SK-N-SH (cell line): Measurements from ENCODE around the gene ADAM30. TPM values are rescaled to one million over a fixed set of nuclear protein-coding genes. Genes with fewer than 3 reads are reported as not detected.

Experiments
- CTCF ChIA-PET: fragments of 300-600, 350-600 bp; formaldehyde crosslinking; extraction: SDS; loops from one replicate; lab custom pipeline; 2021; lab: Yijun Ruan, JAX
- POLR2A ChIA-PET: fragments of 350-600 bp; sonication (Branson Sonifier 250); formaldehyde crosslinking; extraction: SDS; loops from one replicate; lab custom pipeline; 2020; ENCODE audit warnings: antibody characterized with exemption, inconsistent platforms; lab: Yijun Ruan, JAX
- DNase-seq: peaks from one replicate; pipeline ENCODE4 v3.0.0; 2012
- H2AFZ ChIP-seq: fragments of 200-600 bp; sonication (generic); 2 replicates; pipeline ENCODE4 v1.8.1; 2016; ENCODE audit warnings: antibody characterized with exemption, mild to moderate bottlenecking, low read depth
- H3F3A ChIP-seq: fragments of 200-600 bp; sonication (generic); replicated peaks from 2 replicates; pipeline ENCODE3; 2016; ENCODE audit warnings: antibody characterized with exemption, mild to moderate bottlenecking; ENCODE audit not compliant: insufficient read depth
- H3K27ac ChIP-seq, 2 experiments: fragments of 200-500 bp in 1 of 2; fragments of 200-600 bp in 1 of 2; sonication (Bioruptor generic) in 1 of 2; sonication (generic), shearing (Covaris generic) in 1 of 2; 2 replicates each; pipeline versions ENCODE4 v1.5.1 to v1.6.1; 2014 to 2016; ENCODE audit warnings: low read depth in 2 of 2, inconsistent platforms in 1 of 2, low read length in 1 of 2, mild to moderate bottlenecking in 1 of 2, mixed read lengths in 1 of 2
- H3K27me3 ChIP-seq: fragments of 200-600 bp; sonication (generic), shearing (Covaris generic); 2 replicates; pipeline ENCODE4 v1.6.1; 2016; ENCODE audit warnings: mixed run types; ENCODE audit not compliant: insufficient read depth
- H3K36me3 ChIP-seq, 2 experiments: fragments of 200-500 bp in 1 of 2; fragments of 200-600 bp in 1 of 2; sonication (Bioruptor generic) in 1 of 2; sonication (generic) in 1 of 2; replicated peaks in 1 of 2; 2 replicates each; pipeline versions ENCODE3 to v1.5.1; 2014 to 2016; ENCODE audit warnings: low read length in 1 of 2, mild to moderate bottlenecking in 1 of 2; ENCODE audit not compliant: insufficient read depth in 2 of 2, control insufficient read depth in 1 of 2
- H3K4me1 ChIP-seq, 2 experiments: fragments of 200-500 bp in 1 of 2; fragments of 200-600 bp in 1 of 2; sonication (Bioruptor generic) in 1 of 2; sonication (generic), shearing (Covaris generic) in 1 of 2; 2 replicates each; pipeline versions ENCODE4 v1.5.1 to v1.6.1; 2014 to 2016; ENCODE audit warnings: low read depth in 1 of 2, low read length in 1 of 2, mixed run types in 1 of 2; ENCODE audit not compliant: insufficient read depth in 2 of 2, control insufficient read depth in 1 of 2
- H3K4me2 ChIP-seq: fragments of 200-600 bp; sonication (generic), shearing (Covaris generic); 2 replicates; pipeline ENCODE4 v1.6.1; 2017; ENCODE audit warnings: mixed run types
- H3K4me3 ChIP-seq, 2 experiments: fragments of 200-500 bp in 1 of 2; fragments of 200-600 bp in 1 of 2; sonication (Bioruptor generic) in 1 of 2; sonication (generic), shearing (Covaris generic) in 1 of 2; 2 replicates each; pipeline versions ENCODE4 v1.5.1 to v1.8.1; 2014 to 2016; ENCODE audit warnings: low read depth in 2 of 2, inconsistent platforms in 1 of 2, low read length in 1 of 2, mild to moderate bottlenecking in 1 of 2, mixed read lengths in 1 of 2, moderate library complexity in 1 of 2
- H3K79me2 ChIP-seq: fragments of 200-600 bp; sonication (generic); 2 replicates; pipeline ENCODE4 v1.8.1; 2017; ENCODE audit warnings: mild to moderate bottlenecking; ENCODE audit not compliant: insufficient read depth
- H3K9ac ChIP-seq: fragments of 200-600 bp; sonication (generic); 2 replicates; pipeline ENCODE4 v1.6.1; 2017; ENCODE audit warnings: mixed run types
- H3K9me2 ChIP-seq: fragments of 200-600 bp; sonication (generic); 2 replicates; pipeline ENCODE4 v1.6.1; 2017; ENCODE audit warnings: mixed run types
- H3K9me3 ChIP-seq: fragments of 200-600 bp; sonication (generic); 2 replicates; pipeline ENCODE4 v1.6.1; 2017; ENCODE audit warnings: mixed run types, mild to moderate bottlenecking, moderate library complexity
- H4K20me1 ChIP-seq: fragments of 200-600 bp; sonication (generic); 2 replicates; pipeline ENCODE4 v1.6.1; 2017; ENCODE audit warnings: mild to moderate bottlenecking, mixed run types; ENCODE audit not compliant: insufficient read depth
- ELF1 ChIP-seq: IDR thresholded peaks from 2 replicates; pipeline ENCODE4 v1.4.0; 2012
- EP300 ChIP-seq, 2 experiments: IDR thresholded peaks; 2 replicates each; pipeline versions ENCODE4 v1.4.0 to v1.6.1; 2012; ENCODE audit warnings: borderline replicate concordance in 1 of 2, low read depth in 1 of 2, low read length in 1 of 2
- FOXM1 ChIP-seq: IDR thresholded peaks from 2 replicates; pipeline ENCODE4 v1.4.0; 2012; ENCODE audit warnings: low read depth, mild to moderate bottlenecking
- IRF3 ChIP-seq: fragments of 150-350 bp; IDR thresholded peaks from 2 replicates; pipeline ENCODE4 v1.6.1; 2016; ENCODE audit warnings: mild to moderate bottlenecking, low read depth, low read length
- JUND ChIP-seq: IDR thresholded peaks from 2 replicates; pipeline ENCODE4 v1.4.0; 2012
- SIN3A ChIP-seq: IDR thresholded peaks from 2 replicates; pipeline ENCODE4 v1.6.1; 2012; ENCODE audit warnings: low read depth, mild to moderate bottlenecking, low read length, moderate library complexity, borderline replicate concordance
- TAF1 ChIP-seq: IDR thresholded peaks from 2 replicates; pipeline ENCODE4 v1.6.1; 2012; ENCODE audit warnings: low read depth, mild to moderate bottlenecking, low read length, moderate library complexity, borderline replicate concordance
- TEAD4 ChIP-seq: IDR thresholded peaks from 2 replicates; pipeline ENCODE4 v1.4.0; 2012; ENCODE audit warnings: mild to moderate bottlenecking, borderline replicate concordance; ENCODE audit not compliant: insufficient read depth
- WGBS: methylation state at CpG from one replicate; pipeline ENCODE4 v1.1.6; 2017; ENCODE audit warnings: low lambda C conversion rate; 5-methylcytosine and 5-hydroxymethylcytosine counted together
- polyA plus RNA-seq, 3 experiments: library from polyadenylated mRNA; depleted of rRNA; stranded (reverse); fragments of >200 nt; gene quantifications; 2 replicates each; pipeline ENCODE4 v1.2.3, GENCODE V29; 2012
- TF ChIP-seq, protein P1 (sequence below): IDR thresholded peaks from 2 replicates; pipeline ENCODE4; 2012

The ADAM30 gene
- polyA plus RNA-seq, 1 of the 3 experiments (the other 2 are of a cell fraction) = not detected

DNA sequence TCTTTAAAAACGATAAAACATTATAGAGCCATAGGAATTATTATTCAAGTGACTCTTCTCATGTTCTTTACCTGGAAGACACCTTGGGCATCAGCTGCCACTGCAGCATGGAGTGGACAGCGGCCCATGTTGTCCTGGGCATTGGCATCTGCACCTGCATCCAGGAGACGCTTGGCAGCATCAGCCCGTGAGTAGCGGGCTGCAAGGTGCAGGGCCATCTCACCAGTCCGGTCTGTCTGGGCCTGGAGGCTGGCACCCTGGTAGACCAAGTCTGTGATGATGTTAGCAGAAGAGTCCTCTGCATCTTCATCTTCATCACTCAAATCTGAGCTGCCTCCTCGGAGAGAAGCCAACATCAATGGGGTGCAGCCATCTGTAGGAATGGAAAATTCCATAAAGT, 22.9 kb upstream of the ADAM30 start:
- H3K36me3 ChIP-seq = peaks cover 92 to 96% of the 10 kb centered on the region in 2 experiments

DNA sequence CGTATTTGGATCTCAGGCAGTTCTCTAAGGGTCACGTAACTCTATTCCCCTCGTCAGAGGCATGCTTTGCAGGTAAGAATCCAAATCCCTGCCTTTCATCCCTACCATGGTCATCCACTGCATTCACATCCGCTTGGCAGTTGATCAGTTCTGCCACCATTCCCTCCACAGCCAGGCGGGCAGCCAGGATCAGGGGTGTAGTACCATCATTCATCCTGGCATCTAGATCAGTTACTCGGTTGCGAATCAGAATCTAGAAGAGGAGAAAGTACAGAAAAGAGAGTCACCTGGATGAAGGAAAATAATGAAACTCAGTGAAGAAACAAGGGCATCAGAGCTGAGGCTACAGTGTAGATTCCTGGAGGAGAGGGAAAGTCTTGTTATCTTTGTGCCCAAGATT, 22.0 kb upstream of the ADAM30 start:
- no peak overlapping the region for H2AFZ ChIP-seq
- H3K79me2 ChIP-seq = 0 out of 2 replicates have a peak, but pooled peaks cover 3% of the 10 kb centered on the region
- H3K4me1 ChIP-seq = no peaks in the 10 kb centered on the region
- H3K9me3 ChIP-seq = no peaks in the 10 kb centered on the region
- H4K20me1 ChIP-seq = no peaks in the 10 kb centered on the region
- H3F3A ChIP-seq = peaks cover under 1% of the 10 kb centered on the region
- ChIA-PET POLR2A (no interaction called here), CTCF (interaction anchor here (2.1 kb wide), 1 partner anchor 30 kb away, joined by 8 read pairs; no protein-coding TSS in a partner anchor)
- H3K4me2 ChIP-seq = no peak overlapping the region
- H3K9ac ChIP-seq = no peak overlapping the region
- H3K9me2 ChIP-seq = no peaks in the 10 kb centered on the region
- no peaks in the 10 kb centered on the region for H3K27me3 ChIP-seq
- TF ChIP-seq FOXM1 (no peak), TEAD4 (no peak), JUND (no peak), ELF1 (no peak), IRF3 (no peak), TAF1 (no peak), SIN3A (no peak)
- H3K27ac ChIP-seq = no peak overlapping the region
- WGBS = 96% methylated on average over 7 of the region's 7 CpGs
- no peak for DNase-seq
- H3K4me3 ChIP-seq = no peak overlapping the region
- H3K36me3 ChIP-seq = peaks cover 91 to 93% of the 10 kb centered on the region in 2 experiments

More for the DNA sequence above, 22.9 kb upstream of the ADAM30 start:
- H4K20me1 ChIP-seq = no peaks in the 10 kb centered on the region
- no peak overlapping the region for H3K4me2 ChIP-seq
- H3K79me2 ChIP-seq = no peaks in the 10 kb centered on the region
- no peaks in the 10 kb centered on the region for H3K9me3 ChIP-seq
- H2AFZ ChIP-seq = no peak overlapping the region
- no peak overlapping the region for H3K4me3 ChIP-seq
- H3K4me1 ChIP-seq = no peaks in the 10 kb centered on the region
- ChIA-PET POLR2A (no interaction called here), CTCF (interaction anchor here (2.1 kb wide), 1 partner anchor 29 kb away, joined by 8 read pairs; no protein-coding TSS in a partner anchor)
- DNase-seq = no peak
- 78% methylated on average over 4 of the region's 7 CpGs for WGBS
- TF ChIP-seq, protein P1, sequence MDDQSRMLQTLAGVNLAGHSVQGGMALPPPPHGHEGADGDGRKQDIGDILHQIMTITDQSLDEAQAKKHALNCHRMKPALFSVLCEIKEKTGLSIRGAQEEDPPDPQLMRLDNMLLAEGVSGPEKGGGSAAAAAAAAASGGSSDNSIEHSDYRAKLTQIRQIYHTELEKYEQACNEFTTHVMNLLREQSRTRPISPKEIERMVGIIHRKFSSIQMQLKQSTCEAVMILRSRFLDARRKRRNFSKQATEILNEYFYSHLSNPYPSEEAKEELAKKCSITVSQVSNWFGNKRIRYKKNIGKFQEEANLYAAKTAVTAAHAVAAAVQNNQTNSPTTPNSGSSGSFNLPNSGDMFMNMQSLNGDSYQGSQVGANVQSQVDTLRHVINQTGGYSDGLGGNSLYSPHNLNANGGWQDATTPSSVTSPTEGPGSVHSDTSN = no peak
- no peak for TF ChIP-seq FOXM1
- TF ChIP-seq EP300 (IDR thresholded peaks at IDR 0.05; ENCODE audit: borderline replicate concordance in 1 of 2, low read depth in 1 of 2, low read length in 1 of 2) = no peak
- TF ChIP-seq SIN3A = no peak
- no peaks in the 10 kb centered on the region for H3K9me2 ChIP-seq
- H3K9ac ChIP-seq = no peak overlapping the region
- no peaks in the 10 kb centered on the region for H3K27me3 ChIP-seq
- H3K27ac ChIP-seq = no peak overlapping the region
- H3F3A ChIP-seq = no peaks in the 10 kb centered on the region
